Trophoblast cell (in vitro differentiated cells and primary cell): ENCODE data around the gene GALNTL6. TPM values are rescaled to one million over a fixed set of nuclear protein-coding genes. Genes with fewer than 3 reads are reported as not detected.

Experiments
- DNase-seq, 2 donors: peaks; one replicate each; pipeline ENCODE4 v3.0.0-alpha.2; 2016
- H2AFZ ChIP-seq: 2 replicates; pipeline ENCODE4 v1.6.1; 2013; ENCODE audit warnings: low read length, moderate library complexity, mild to moderate bottlenecking; ENCODE audit not compliant: insufficient read depth, poor library complexity
- H2AK5ac ChIP-seq: 2 replicates; pipeline ENCODE4 v1.6.1; 2013; ENCODE audit warnings: mild to moderate bottlenecking, low read length
- H2BK120ac ChIP-seq: 2 replicates; pipeline ENCODE4 v1.6.1; 2013; ENCODE audit warnings: low read length, mild to moderate bottlenecking, moderate library complexity; ENCODE audit not compliant: insufficient read depth, poor library complexity
- H2BK12ac ChIP-seq: 2 replicates; pipeline ENCODE4 v1.6.1; 2013; ENCODE audit warnings: mild to moderate bottlenecking, low read length, moderate library complexity
- H2BK5ac ChIP-seq: 2 replicates; pipeline ENCODE4 v1.6.1; 2013; ENCODE audit warnings: low read length, low read depth, moderate library complexity, mild to moderate bottlenecking; ENCODE audit not compliant: poor library complexity
- H3K14ac ChIP-seq: 2 replicates; pipeline ENCODE4 v1.6.1; 2013; ENCODE audit warnings: mild to moderate bottlenecking, low read length
- H3K18ac ChIP-seq: 2 replicates; pipeline ENCODE4 v1.6.1; 2013; ENCODE audit warnings: mild to moderate bottlenecking, low read length
- H3K23ac ChIP-seq: 2 replicates; pipeline ENCODE4 v1.6.1; 2013; ENCODE audit warnings: low read length
- H3K27ac ChIP-seq: 2 replicates; pipeline ENCODE4 v1.5.1; 2013; ENCODE audit warnings: low read depth, mild to moderate bottlenecking, inconsistent platforms, low read length, moderate library complexity
- H3K27me3 ChIP-seq: 2 replicates; pipeline ENCODE4 v1.6.1; 2013; ENCODE audit warnings: inconsistent platforms, mild to moderate bottlenecking, low read length, moderate library complexity; ENCODE audit not compliant: insufficient read depth
- H3K36me3 ChIP-seq, 2 experiments: 1 replicate in 1 of 2; 2 replicates in 1 of 2; pipeline ENCODE4 v1.6.1; 2013; ENCODE audit warnings: low read length in 2 of 2, mild to moderate bottlenecking in 2 of 2, moderate library complexity in 1 of 2; ENCODE audit not compliant: insufficient read depth in 2 of 2, control insufficient read depth in 1 of 2
- H3K4ac ChIP-seq: 2 replicates; pipeline ENCODE4 v1.6.1; 2013; ENCODE audit warnings: low read depth, mild to moderate bottlenecking, low read length, moderate library complexity
- H3K4me1 ChIP-seq, 2 experiments: 1 replicate in 1 of 2; 2 replicates in 1 of 2; pipeline ENCODE4 v1.6.1; 2013; ENCODE audit warnings: low read length in 2 of 2, mild to moderate bottlenecking in 2 of 2, moderate library complexity in 1 of 2; ENCODE audit not compliant: insufficient read depth in 2 of 2, control insufficient read depth in 1 of 2
- H3K4me2 ChIP-seq: 2 replicates; pipeline ENCODE4 v1.6.1; 2013; ENCODE audit warnings: inconsistent platforms, mild to moderate bottlenecking, low read length, moderate library complexity
- H3K4me3 ChIP-seq: 2 replicates; pipeline ENCODE4 v1.5.1; 2013; ENCODE audit warnings: mild to moderate bottlenecking, low read depth, low read length, inconsistent platforms
- H3K79me1 ChIP-seq: one replicate; pipeline ENCODE4 v1.6.1; 2013; ENCODE audit warnings: low read length
- H3K79me2 ChIP-seq: 2 replicates; pipeline ENCODE4 v1.6.1; 2013; ENCODE audit warnings: low read length, mild to moderate bottlenecking; ENCODE audit not compliant: control insufficient read depth, insufficient read depth, poor library complexity
- H3K9ac ChIP-seq: 2 replicates; pipeline ENCODE4 v1.6.1; 2013; ENCODE audit warnings: mild to moderate bottlenecking, low read length
- H3K9me3 ChIP-seq: 2 replicates; pipeline ENCODE4 v1.6.1; 2013; ENCODE audit warnings: low read depth, mild to moderate bottlenecking, control low read depth, inconsistent platforms, low read length; ENCODE audit not compliant: insufficient read depth
- H4K12ac ChIP-seq: 2 replicates; pipeline ENCODE4 v1.6.1; 2013; ENCODE audit warnings: low read depth, mild to moderate bottlenecking, low read length, moderate library complexity
- H4K8ac ChIP-seq: 2 replicates; pipeline ENCODE4 v1.6.1; 2013; ENCODE audit warnings: low read depth, mild to moderate bottlenecking, low read length, moderate library complexity
- H4K91ac ChIP-seq: one replicate; pipeline ENCODE4 v1.6.1; 2013; ENCODE audit warnings: low read depth, mild to moderate bottlenecking, low read length, moderate library complexity
- WGBS: extraction: QIAGEN DNeasy Blood & Tissue Kit; methylation state at CpG from one replicate; pipeline ENCODE4 v1.1.7; 2013; ENCODE audit warnings: missing lambda C conversion rate; ENCODE audit not compliant: insufficient read length, insufficient coverage; ENCODE audit errors: extremely low coverage; 5-methylcytosine and 5-hydroxymethylcytosine counted together
- polyA plus RNA-seq: library from polyadenylated mRNA; stranded (reverse); fragments of 200-250 nt; gene quantifications from 2 replicates; pipeline ENCODE4 v1.2.3, GENCODE V29; 2013

GALNTL6 gene
- polyA plus RNA-seq, result 0.04 and 0.08 TPM in 2 replicates

- H2BK12ac ChIP-seq, result no peak within 1 kb of the TSS
- DNase-seq, result peak in 1 of 2 donors; percentile 6
- peaks cover 7 to 9% of the 10 kb centered on the region in 2 experiments for H3K4me1 ChIP-seq
- H3K23ac ChIP-seq, result no peak within 1 kb of the TSS
- peak within 1 kb of the TSS; percentile 69 for H3K4me3 ChIP-seq
- peaks cover 4% of the 10 kb centered on the region for H3K9me3 ChIP-seq
- no peaks in the 10 kb centered on the region for H3K36me3 ChIP-seq
- peak within 1 kb of the TSS; percentile 23 for H3K9ac ChIP-seq
- H2AFZ ChIP-seq, result peak within 1 kb of the TSS; percentile 6
- no peak within 1 kb of the TSS for H2BK5ac ChIP-seq
- no peak within 1 kb of the TSS for H3K4ac ChIP-seq
- no peak within 1 kb of the TSS for H4K8ac ChIP-seq
- no peak within 1 kb of the TSS for H2BK120ac ChIP-seq
- peaks cover 21% of the 10 kb centered on the region for H3K27me3 ChIP-seq
- H3K79me1 ChIP-seq, result no peaks in the 10 kb centered on the region
- WGBS, result no CpG with 5 or more reads among the region's 83 CpGs
- no peaks in the 10 kb centered on the region for H3K79me2 ChIP-seq
- H3K18ac ChIP-seq, result no peak within 1 kb of the TSS
- no peak within 1 kb of the TSS for H4K91ac ChIP-seq
- H4K12ac ChIP-seq, result no peak within 1 kb of the TSS
- H3K4me2 ChIP-seq, result peak within 1 kb of the TSS; percentile 99
- H2AK5ac ChIP-seq, result no peak within 1 kb of the TSS
- H3K27ac ChIP-seq, result no peak within 1 kb of the TSS
- no peak within 1 kb of the TSS for H3K14ac ChIP-seq
Measured at GRCh38 chr4:171812665-171813525, at the start of gene GALNTL6. Gene GALNTL6 (plus strand): TSS chr4:171813404.

GRCh38 chr4:171765514-171765913 is 47.7 kb upstream of the GALNTL6 start:
- Histone ChIP-seq H3K18ac (no peak overlapping the region), H3K4me1 (no peaks in the 10 kb centered on the region), H2AK5ac (no peak overlapping the region), H3K36me3 (no peaks in the 10 kb centered on the region), H4K12ac (no peak overlapping the region), H2BK12ac (no peak overlapping the region), H3K4ac (no peak overlapping the region), H2BK5ac (no peak overlapping the region), H3K79me1 (no peaks in the 10 kb centered on the region), H2AFZ (no peak overlapping the region), H3K4me2 (no peak overlapping the region), H3K27me3 (no peaks in the 10 kb centered on the region), H3K23ac (no peak overlapping the region), H3K14ac (no peak overlapping the region), H2BK120ac (no peak overlapping the region), H3K4me3 (no peak overlapping the region), H3K79me2 (no peaks in the 10 kb centered on the region), H4K8ac (no peak overlapping the region), H3K9ac (no peak overlapping the region), H4K91ac (no peak overlapping the region), H3K27ac (no peak overlapping the region), H3K9me3 (no peaks in the 10 kb centered on the region)
- no peak for DNase-seq

GRCh38 chr4:171774642-171775190 is 38.5 kb upstream of the GALNTL6 start:
- Histone ChIP-seq H2BK120ac (no peak overlapping the region), H3K79me2 (no peaks in the 10 kb centered on the region), H3K14ac (no peak overlapping the region), H2AFZ (no peak overlapping the region), H3K18ac (no peak overlapping the region), H3K9ac (no peak overlapping the region), H3K27me3 (no peaks in the 10 kb centered on the region), H4K12ac (no peak overlapping the region), H3K4me2 (no peak overlapping the region), H2BK12ac (no peak overlapping the region), H3K79me1 (no peaks in the 10 kb centered on the region), H3K4me1 (no peaks in the 10 kb centered on the region), H3K9me3 (no peaks in the 10 kb centered on the region), H2AK5ac (no peak overlapping the region), H3K4me3 (no peak overlapping the region), H4K91ac (no peak overlapping the region), H4K8ac (no peak overlapping the region), H3K23ac (no peak overlapping the region), H3K27ac (no peak overlapping the region), H3K36me3 (no peaks in the 10 kb centered on the region), H2BK5ac (no peak overlapping the region), H3K4ac (no peak overlapping the region)
- WGBS, result no CpG with 5 or more reads among the region's 6 CpGs
- no peak for DNase-seq

- Histone ChIP-seq H3K27me3 (no peaks in the 10 kb centered on the region), H3K23ac (no peak overlapping the region), H2BK12ac (no peak overlapping the region), H4K12ac (no peak overlapping the region), H3K14ac (no peak overlapping the region), H3K9ac (no peak overlapping the region), H2AFZ (no peak overlapping the region), H3K4ac (no peak overlapping the region), H3K27ac (no peak overlapping the region), H3K9me3 (peaks cover 6% of the 10 kb centered on the region), H3K4me1 (no peaks in the 10 kb centered on the region), H2AK5ac (no peak overlapping the region), H3K36me3 (no peaks in the 10 kb centered on the region), H2BK120ac (no peak overlapping the region), H3K79me2 (no peaks in the 10 kb centered on the region), H2BK5ac (no peak overlapping the region), H3K4me3 (no peak overlapping the region), H4K91ac (no peak overlapping the region), H4K8ac (no peak overlapping the region), H3K4me2 (no peak overlapping the region), H3K79me1 (no peaks in the 10 kb centered on the region), H3K18ac (no peak overlapping the region)
- DNase-seq, result no peak
- no CpG with 5 or more reads among the region's 5 CpGs for WGBS
Measured at GRCh38 chr4:171779301-171779700, 33.9 kb upstream of the GALNTL6 start.
